ENCODE measurements around the gene IL2RG. TPM values are rescaled to one million over a fixed set of nuclear protein-coding genes. Genes with fewer than 3 reads are reported as not detected.

The IL2RG gene
- total RNA-seq, 1 experiment from 2014 or later: not detected

- no peak for TF ChIP-seq CTCF (conservative IDR thresholded peaks at IDR 0.05; ENCODE audit: low read depth, low read length)
- TF ChIP-seq EZH2 (IDR thresholded peaks at IDR 0.05; ENCODE audit: low read length, unreplicated experiment): no peak
- no peak for TF ChIP-seq EZH2phosphoT487 (IDR thresholded peaks at IDR 0.05; ENCODE audit: borderline replicate concordance, low read length)
- DNase-seq: peak; percentile 67
- peak; percentile 97 for ATAC-seq
- H3K36me3 ChIP-seq (ENCODE audit: low read depth, low read length): no peaks in the 10 kb centered on the region; the same call in 1 of the 2 replicates
- peak within 1 kb of the TSS; percentile 98 for H2AFZ ChIP-seq (ENCODE audit: low read length)
- no peaks in the 10 kb centered on the region for H3F3A ChIP-seq (ENCODE audit: low read length, unreplicated experiment)
- H3K4me2 ChIP-seq (ENCODE audit: low read length): peak within 1 kb of the TSS; percentile 89
- BruUV-seq (replicated peaks): TSS peak; percentile 31
- intact Hi-C loops (cut with micrococcal nuclease): no loop called here
- no peaks in the 10 kb centered on the region for H4K20me1 ChIP-seq (ENCODE audit: low read length)
- peaks cover 12% of the 10 kb centered on the region; the same call in 1 of the 2 replicates for H3K79me2 ChIP-seq (ENCODE audit: low read length)
- H3K27ac ChIP-seq (ENCODE audit: low read length): peak within 1 kb of the TSS; percentile 29
- POLR2A ChIA-PET (ENCODE audit: unreplicated experiment): interaction anchor here (0.6 to 0.7 kb wide), 3 partner anchors 26 to 165 kb away, joined by 3 to 8 read pairs (median 3); partner anchors contain the start of gene NONO
- H3K9ac ChIP-seq (ENCODE audit: low read length): peak within 1 kb of the TSS; percentile 95
- H3K27me3 ChIP-seq (ENCODE audit: low read length): no peaks in the 10 kb centered on the region
- H3K9me2 ChIP-seq (replicated peaks; ENCODE audit: low read length): no peaks in the 10 kb centered on the region
- no peaks in the 10 kb centered on the region for H3K9me3 ChIP-seq (ENCODE audit: low read length)
- peaks cover 9% of the 10 kb centered on the region; the same call in 1 of the 2 replicates for H3K4me1 ChIP-seq (ENCODE audit: insufficient read depth, low read length)
- peak within 1 kb of the TSS; percentile 94 for H3K4me3 ChIP-seq (ENCODE audit: low read length)
- CTCF ChIA-PET: interaction anchor here (0.6 kb wide), 1 partner anchor 165 kb away, joined by 3 read pairs; no protein-coding TSS in a partner anchor
These were observed 6.9 kb upstream of the IL2RG start, which contains the start of gene MED12 for GRCh38 chrX:71118032-71118984. TSS of gene MED12 (plus strand) at chrX:71118596. CDS start at chrX:71118755, 159 bp downstream.

- BruUV-seq (replicated peaks): no TSS peak
- TF ChIP-seq EZH2 (IDR thresholded peaks at IDR 0.05; ENCODE audit: low read length, unreplicated experiment): no peak
- no peak for TF ChIP-seq EZH2phosphoT487 (IDR thresholded peaks at IDR 0.05; ENCODE audit: borderline replicate concordance, low read length)
- no peak for TF ChIP-seq CTCF (conservative IDR thresholded peaks at IDR 0.05; ENCODE audit: low read depth, low read length)
- intact Hi-C loops (cut with micrococcal nuclease): no loop called here
- no peaks in the 10 kb centered on the region for H3F3A ChIP-seq (ENCODE audit: low read length, unreplicated experiment)
- ATAC-seq (no peak), DNase-seq (no peak)
- H3K27me3 ChIP-seq (ENCODE audit: low read length): no peaks in the 10 kb centered on the region
- ChIA-PET CTCF (no interaction called here), POLR2A (ENCODE audit: unreplicated experiment) (no interaction called here)
- no peak overlapping the region for H3K9ac ChIP-seq (ENCODE audit: low read length)
- H3K9me3 ChIP-seq (ENCODE audit: low read length): no peaks in the 10 kb centered on the region
- H3K4me3 ChIP-seq (ENCODE audit: low read length): no peak overlapping the region; the same call in 1 of the 2 replicates
- peaks cover 12% of the 10 kb centered on the region; the same call in 1 of the 2 replicates for H3K79me2 ChIP-seq (ENCODE audit: low read length)
- H3K4me1 ChIP-seq (ENCODE audit: insufficient read depth, low read length): peaks cover 9% of the 10 kb centered on the region; the same call in 1 of the 2 replicates
- no peaks in the 10 kb centered on the region for H3K9me2 ChIP-seq (replicated peaks; ENCODE audit: low read length)
- peak overlapping the region; percentile 89; the same call in 1 of the 2 replicates for H3K4me2 ChIP-seq (ENCODE audit: low read length)
- no peaks in the 10 kb centered on the region; the same call in 1 of the 2 replicates for H3K36me3 ChIP-seq (ENCODE audit: low read depth, low read length)
- H2AFZ ChIP-seq (ENCODE audit: low read length): no peak overlapping the region
- no peak overlapping the region for H3K27ac ChIP-seq (ENCODE audit: low read length)
- H4K20me1 ChIP-seq (ENCODE audit: low read length): no peaks in the 10 kb centered on the region
These were observed 6.0 kb upstream of the IL2RG start for GRCh38 chrX:71117358-71117757.
